Liver (tissue), 9 donors: ENCODE data around the gene ELL2. TPM values are rescaled to one million over a fixed set of nuclear protein-coding genes. Genes with fewer than 3 reads are reported as not detected.

ENCODE experiments used
- DNase-seq: peaks from one replicate; pipeline ENCODE4 v3.0.0-alpha.2; 2017; ENCODE audit warnings: low spot score
- H3K27ac ChIP-seq, 2 donors: one replicate each; pipeline ENCODE4 v1.7.0; 2013; ENCODE audit warnings: inconsistent platforms in 2 of 2, low read length in 2 of 2, control low read depth in 1 of 2, low read depth in 1 of 2, mild to moderate bottlenecking in 1 of 2
- H3K27me3 ChIP-seq, 4 donors: one replicate each; pipeline versions ENCODE4 v1.6.1 to v1.7.0; 2013; ENCODE audit warnings: low read length in 3 of 4, inconsistent platforms in 1 of 4, mild to moderate bottlenecking in 1 of 4, moderate library complexity in 1 of 4; ENCODE audit not compliant: control insufficient read depth in 4 of 4, insufficient read depth in 4 of 4
- H3K36me3 ChIP-seq, 4 donors: one replicate each; pipeline versions ENCODE4 v1.6.1 to v1.7.0; 2013; ENCODE audit warnings: low read length in 3 of 4, mild to moderate bottlenecking in 3 of 4, low read depth in 1 of 4, moderate library complexity in 1 of 4; ENCODE audit not compliant: control insufficient read depth in 4 of 4, insufficient read depth in 3 of 4
- H3K4me1 ChIP-seq, 4 donors: one replicate each; pipeline versions ENCODE4 v1.6.1 to v1.7.0; 2013; ENCODE audit warnings: low read length in 3 of 4, mild to moderate bottlenecking in 3 of 4, moderate library complexity in 1 of 4; ENCODE audit not compliant: control insufficient read depth in 4 of 4, insufficient read depth in 4 of 4
- H3K4me3 ChIP-seq, 3 donors: one replicate each; pipeline versions ENCODE4 v1.6.1 to v1.7.0; 2013; ENCODE audit warnings: low read length in 3 of 3, control low read depth in 1 of 3, low read depth in 1 of 3, mild to moderate bottlenecking in 1 of 3
- H3K9ac ChIP-seq, 2 donors: one replicate each; pipeline ENCODE4 v1.7.0; 2013; ENCODE audit warnings: low read length in 2 of 2, mild to moderate bottlenecking in 2 of 2, moderate library complexity in 2 of 2, control low read depth in 1 of 2, low read depth in 1 of 2
- H3K9me3 ChIP-seq, 4 donors: one replicate each; pipeline versions ENCODE4 v1.6.1 to v1.7.0; 2013; ENCODE audit warnings: low read length in 3 of 4; ENCODE audit not compliant: control insufficient read depth in 4 of 4
- EGR1 ChIP-seq, 2 donors: IDR thresholded peaks; 2 replicates each; pipeline ENCODE4 v1.6.1; 2016 to 2018; ENCODE audit warnings: antibody characterized with exemption in 2 of 2, low read depth in 2 of 2
- FOXA1 ChIP-seq: IDR thresholded peaks from 2 replicates; pipeline ENCODE4 v1.6.1; 2016; ENCODE audit warnings: antibody characterized with exemption
- FOXA2 ChIP-seq: IDR thresholded peaks from 2 replicates; pipeline ENCODE4 v1.6.1; 2016; ENCODE audit warnings: antibody characterized with exemption
- GABPA ChIP-seq, 2 donors: IDR thresholded peaks in 1 of 2; conservative IDR thresholded peaks in 1 of 2; 2 replicates each; pipeline ENCODE4 v1.6.1; 2016; ENCODE audit warnings: antibody characterized with exemption in 2 of 2, mild to moderate bottlenecking in 1 of 2, moderate library complexity in 1 of 2
- HNF4A ChIP-seq, 2 donors: conservative IDR thresholded peaks; 2 replicates each; pipeline ENCODE4 v1.6.1; 2016; ENCODE audit warnings: antibody characterized with exemption in 2 of 2, mild to moderate bottlenecking in 2 of 2
- HNF4G ChIP-seq: IDR thresholded peaks from 2 replicates; pipeline ENCODE4 v1.6.1; 2016; ENCODE audit warnings: antibody characterized with exemption
- JUND ChIP-seq, 2 donors: IDR thresholded peaks; 2 replicates each; pipeline ENCODE4 v1.6.1; 2016; ENCODE audit warnings: antibody characterized with exemption in 2 of 2
- NR2F2 ChIP-seq: IDR thresholded peaks from 2 replicates; pipeline ENCODE4 v1.6.1; 2016; ENCODE audit warnings: antibody characterized with exemption
- RAD21 ChIP-seq, 2 donors: IDR thresholded peaks; 2 replicates each; pipeline ENCODE4 v1.6.1; 2016; ENCODE audit warnings: antibody characterized with exemption in 2 of 2, mild to moderate bottlenecking in 2 of 2
- RXRA ChIP-seq, 2 donors: IDR thresholded peaks; 2 replicates each; pipeline ENCODE4 v1.6.1; 2017 to 2018; ENCODE audit warnings: antibody characterized with exemption in 2 of 2, mild to moderate bottlenecking in 1 of 2
- SP1 ChIP-seq: IDR thresholded peaks from 2 replicates; pipeline ENCODE4 v1.6.1; 2018; ENCODE audit warnings: antibody characterized with exemption, mild to moderate bottlenecking
- TAF1 ChIP-seq: conservative IDR thresholded peaks from 2 replicates; pipeline ENCODE4 v1.6.1; 2016; ENCODE audit warnings: antibody characterized with exemption, mild to moderate bottlenecking
- YY1 ChIP-seq: IDR thresholded peaks from 2 replicates; pipeline ENCODE4 v1.6.1; 2016; ENCODE audit warnings: antibody characterized with exemption, mild to moderate bottlenecking
- ZBTB33 ChIP-seq: IDR thresholded peaks from 2 replicates; pipeline ENCODE4 v1.6.1; 2016; ENCODE audit warnings: antibody characterized with exemption
- WGBS: extraction: QIAGEN DNeasy Blood & Tissue Kit; methylation state at CpG from one replicate; pipeline ENCODE4 v1.1.7; 2013; 5-methylcytosine and 5-hydroxymethylcytosine counted together
- polyA plus RNA-seq, 2 donors: library from polyadenylated mRNA; stranded (reverse) in 1 of 2; unstranded in 1 of 2; fragments of 200-250 nt in 1 of 2; fragments of >200 nt in 1 of 2; fragmentation: Nextera tagmentation in 1 of 2; extraction: Ambion mirVana in 1 of 2; gene quantifications; one replicate each; pipeline versions ENCODE4 v1.2.1 to v1.2.3, GENCODE V29; 2013 to 2015
- total RNA-seq, 2 donors: library from RNA; depleted of rRNA; stranded (reverse); fragments of >200 nt; gene quantifications; one replicate each; pipeline ENCODE4 v1.2.3, GENCODE V29; 2014
- TF ChIP-seq, protein P1 (sequence below): IDR thresholded peaks from 2 replicates; pipeline ENCODE4 v1.6.1; 2016; ENCODE audit warnings: antibody characterized with exemption, mild to moderate bottlenecking
- TF ChIP-seq, protein P2 (sequence below): IDR thresholded peaks from 2 replicates; pipeline ENCODE4 v1.6.1; 2016; ENCODE audit warnings: antibody characterized with exemption
- TF ChIP-seq, protein P3 (sequence below): fragments of 150-350 bp; IDR thresholded peaks from 2 replicates; pipeline ENCODE4 v1.5.1; 2017; ENCODE audit warnings: improper control_type of control experiment, low read depth, low read length; ENCODE audit not compliant: missing input control
- TF ChIP-seq, protein P4 (sequence below): IDR thresholded peaks from 2 replicates; pipeline ENCODE4 v1.6.1; 2016; ENCODE audit warnings: antibody characterized with exemption
- donor health status: healthy.
- donor health status: healthy.
- donor health status: healthy.
- donor health status: healthy.
- donor health status: healthy.

The ELL2 gene
- total and polyA plus RNA-seq, 4 donors, result 21.0 to 64.5 (median 45.9) TPM

DNA sequence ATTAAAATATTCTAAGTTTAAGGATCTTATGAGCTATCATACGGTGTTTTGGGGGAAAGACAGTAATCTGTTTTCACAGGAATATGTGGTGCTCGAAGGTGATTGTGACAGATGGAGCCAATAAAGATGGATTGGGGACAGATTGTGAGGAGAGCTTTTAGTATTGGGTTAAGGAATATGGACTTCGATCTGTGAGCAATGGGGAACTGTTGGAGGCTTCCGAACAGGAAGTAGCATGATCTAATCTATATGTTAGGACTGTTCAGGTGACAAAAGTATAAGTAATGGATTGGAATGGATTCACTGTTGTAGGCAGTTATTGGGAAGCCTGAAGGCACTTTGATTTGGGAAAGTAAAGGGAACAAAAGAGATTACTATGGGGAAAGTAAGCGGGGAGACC lies 7.4 kb upstream of the ELL2 start:
- H3K9ac ChIP-seq, result no peak overlapping the region
- TF ChIP-seq NR2F2 (no peak), HNF4G (no peak), RAD21 (IDR thresholded peaks at IDR 0.05) (no peak), YY1 (no peak), FOXA1 (no peak), SP1 (no peak), GABPA (IDR thresholded peaks at IDR 0.05 in 1 of 2, conservative IDR thresholded peaks at IDR 0.05 in 1 of 2) (no peak), ZBTB33 (no peak), EGR1 (IDR thresholded peaks at IDR 0.05; ENCODE audit: low read depth in 2 of 2) (no peak), JUND (IDR thresholded peaks at IDR 0.05) (no peak), TAF1 (no peak), RXRA (IDR thresholded peaks at IDR 0.05) (no peak), FOXA2 (no peak), HNF4A (conservative IDR thresholded peaks at IDR 0.05) (no peak)
- TF ChIP-seq, protein P1, sequence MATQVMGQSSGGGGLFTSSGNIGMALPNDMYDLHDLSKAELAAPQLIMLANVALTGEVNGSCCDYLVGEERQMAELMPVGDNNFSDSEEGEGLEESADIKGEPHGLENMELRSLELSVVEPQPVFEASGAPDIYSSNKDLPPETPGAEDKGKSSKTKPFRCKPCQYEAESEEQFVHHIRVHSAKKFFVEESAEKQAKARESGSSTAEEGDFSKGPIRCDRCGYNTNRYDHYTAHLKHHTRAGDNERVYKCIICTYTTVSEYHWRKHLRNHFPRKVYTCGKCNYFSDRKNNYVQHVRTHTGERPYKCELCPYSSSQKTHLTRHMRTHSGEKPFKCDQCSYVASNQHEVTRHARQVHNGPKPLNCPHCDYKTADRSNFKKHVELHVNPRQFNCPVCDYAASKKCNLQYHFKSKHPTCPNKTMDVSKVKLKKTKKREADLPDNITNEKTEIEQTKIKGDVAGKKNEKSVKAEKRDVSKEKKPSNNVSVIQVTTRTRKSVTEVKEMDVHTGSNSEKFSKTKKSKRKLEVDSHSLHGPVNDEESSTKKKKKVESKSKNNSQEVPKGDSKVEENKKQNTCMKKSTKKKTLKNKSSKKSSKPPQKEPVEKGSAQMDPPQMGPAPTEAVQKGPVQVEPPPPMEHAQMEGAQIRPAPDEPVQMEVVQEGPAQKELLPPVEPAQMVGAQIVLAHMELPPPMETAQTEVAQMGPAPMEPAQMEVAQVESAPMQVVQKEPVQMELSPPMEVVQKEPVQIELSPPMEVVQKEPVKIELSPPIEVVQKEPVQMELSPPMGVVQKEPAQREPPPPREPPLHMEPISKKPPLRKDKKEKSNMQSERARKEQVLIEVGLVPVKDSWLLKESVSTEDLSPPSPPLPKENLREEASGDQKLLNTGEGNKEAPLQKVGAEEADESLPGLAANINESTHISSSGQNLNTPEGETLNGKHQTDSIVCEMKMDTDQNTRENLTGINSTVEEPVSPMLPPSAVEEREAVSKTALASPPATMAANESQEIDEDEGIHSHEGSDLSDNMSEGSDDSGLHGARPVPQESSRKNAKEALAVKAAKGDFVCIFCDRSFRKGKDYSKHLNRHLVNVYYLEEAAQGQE, result no peak
- TF ChIP-seq, protein P2, sequence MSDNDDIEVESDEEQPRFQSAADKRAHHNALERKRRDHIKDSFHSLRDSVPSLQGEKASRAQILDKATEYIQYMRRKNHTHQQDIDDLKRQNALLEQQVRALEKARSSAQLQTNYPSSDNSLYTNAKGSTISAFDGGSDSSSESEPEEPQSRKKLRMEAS, result no peak
- TF ChIP-seq, protein P3, sequence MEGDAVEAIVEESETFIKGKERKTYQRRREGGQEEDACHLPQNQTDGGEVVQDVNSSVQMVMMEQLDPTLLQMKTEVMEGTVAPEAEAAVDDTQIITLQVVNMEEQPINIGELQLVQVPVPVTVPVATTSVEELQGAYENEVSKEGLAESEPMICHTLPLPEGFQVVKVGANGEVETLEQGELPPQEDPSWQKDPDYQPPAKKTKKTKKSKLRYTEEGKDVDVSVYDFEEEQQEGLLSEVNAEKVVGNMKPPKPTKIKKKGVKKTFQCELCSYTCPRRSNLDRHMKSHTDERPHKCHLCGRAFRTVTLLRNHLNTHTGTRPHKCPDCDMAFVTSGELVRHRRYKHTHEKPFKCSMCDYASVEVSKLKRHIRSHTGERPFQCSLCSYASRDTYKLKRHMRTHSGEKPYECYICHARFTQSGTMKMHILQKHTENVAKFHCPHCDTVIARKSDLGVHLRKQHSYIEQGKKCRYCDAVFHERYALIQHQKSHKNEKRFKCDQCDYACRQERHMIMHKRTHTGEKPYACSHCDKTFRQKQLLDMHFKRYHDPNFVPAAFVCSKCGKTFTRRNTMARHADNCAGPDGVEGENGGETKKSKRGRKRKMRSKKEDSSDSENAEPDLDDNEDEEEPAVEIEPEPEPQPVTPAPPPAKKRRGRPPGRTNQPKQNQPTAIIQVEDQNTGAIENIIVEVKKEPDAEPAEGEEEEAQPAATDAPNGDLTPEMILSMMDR, result no peak
- TF ChIP-seq, protein P4, sequence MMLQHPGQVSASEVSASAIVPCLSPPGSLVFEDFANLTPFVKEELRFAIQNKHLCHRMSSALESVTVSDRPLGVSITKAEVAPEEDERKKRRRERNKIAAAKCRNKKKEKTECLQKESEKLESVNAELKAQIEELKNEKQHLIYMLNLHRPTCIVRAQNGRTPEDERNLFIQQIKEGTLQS, result no peak
- no peak overlapping the region for H3K4me3 ChIP-seq
- no peaks in the 10 kb centered on the region for H3K9me3 ChIP-seq
- H3K4me1 ChIP-seq, result peaks cover 3 to 29% (median 22%) of the 10 kb centered on the region in 4 donors
- no peaks in the 10 kb centered on the region for H3K36me3 ChIP-seq
- WGBS, result 94% methylated on average over 5 of the region's 5 CpGs
- no peak for DNase-seq
- H3K27me3 ChIP-seq, result no peaks in the 10 kb centered on the region
- H3K27ac ChIP-seq, result peak overlapping the region; percentile 40 to 48
